ENCODE results near the gene PCDHGA3.
"Not testable (repeated sequence)": the region's sequence is repeated elsewhere in the genome, so short reads cannot be mapped to it uniquely, and the experiment has no call there.

PCDHGA3 gene

GRCh38 chr5:141349917-141350619 is 6.4 kb downstream of the PCDHGA3 start, which contains the start of gene PCDHGB1:
PCDHGB1 (plus strand) TSS chr5:141350099; CDS start chr5:141350261, 162 bp downstream.
- DNase-seq, result no peak

GRCh38 chr5:141351591-141351990 is 8.0 kb downstream of the PCDHGA3 start:
- DNase-seq, result no peak

GRCh38 chr5:141354900-141355469 is 11.4 kb downstream of the PCDHGA3 start, which contains the start of gene PCDHGA4:
PCDHGA4 (plus strand) TSS chr5:141355021; CDS start chr5:141355108, 87 bp downstream.
- DNase-seq, result no peak

- DNase-seq, result no peak
These were observed 12.0 kb downstream of the PCDHGA3 start for GRCh38 chr5:141355641-141356040.

- no peak for DNase-seq
These were observed 12.5 kb downstream of the PCDHGA3 start for GRCh38 chr5:141356133-141356532.

GRCh38 chr5:141356950-141357349 is 13.3 kb downstream of the PCDHGA3 start:
- no peak for DNase-seq

- DNase-seq, result no peak
These were observed 16.3 kb downstream of the PCDHGA3 start, which contains the start of gene PCDHGB2 for GRCh38 chr5:141359790-141360426. PCDHGB2 (plus strand) TSS chr5:141359994; CDS start chr5:141360136, 142 bp downstream.

GRCh38 chr5:141360685-141361084 is 17.1 kb downstream of the PCDHGA3 start:
- no peak for DNase-seq

- DNase-seq, result no peak
These were observed 19.1 kb downstream of the PCDHGA3 start for GRCh38 chr5:141362719-141363118.

GRCh38 chr5:141363952-141364660 is 20.5 kb downstream of the PCDHGA3 start, which contains the start of gene PCDHGA5:
PCDHGA5 (plus strand) TSS chr5:141364162; CDS start chr5:141364331, 169 bp downstream.
- no peak for DNase-seq

- DNase-seq, result no peak
These were observed 22.6 kb downstream of the PCDHGA3 start for GRCh38 chr5:141366016-141366896.

GRCh38 chr5:141369994-141370848 is 26.6 kb downstream of the PCDHGA3 start, which contains the start of gene PCDHGB3:
PCDHGB3 (plus strand) TSS chr5:141370242; CDS start chr5:141370395, 153 bp downstream.
- DNase-seq, result no peak

GRCh38 chr5:141371572-141372475 is 28.2 kb downstream of the PCDHGA3 start:
- DNase-seq, result no peak

GRCh38 chr5:141373673-141374317 is 30.2 kb downstream of the PCDHGA3 start, which contains the start of gene PCDHGA6:
PCDHGA6 (plus strand) TSS chr5:141373891; CDS start chr5:141374084, 193 bp downstream.
- DNase-seq, result no peak

- DNase-seq, result no peak
These were observed 31.0 kb downstream of the PCDHGA3 start for GRCh38 chr5:141374627-141375026.

- not testable (repeated sequence) for DNase-seq
These were observed 32.0 kb downstream of the PCDHGA3 start for GRCh38 chr5:141375444-141376155.

- DNase-seq, result no peak
These were observed 39.1 kb downstream of the PCDHGA3 start, which contains the start of gene PCDHGA7 for GRCh38 chr5:141382469-141383294. PCDHGA7 (plus strand) TSS chr5:141382742; CDS start chr5:141382900, 158 bp downstream.

All from activated CD8-positive, alpha-beta memory T cell treated with anti-CD3 and anti-CD28 coated beads, Interleukin-2, amount 50 U/mL, for 4 hours (primary cell).